ENCODE results near the gene GCH1.
"Not testable (repeated sequence)": the region's sequence is repeated elsewhere in the genome, so short reads cannot be mapped to it uniquely, and the experiment has no call there.

The GCH1 gene

DNA sequence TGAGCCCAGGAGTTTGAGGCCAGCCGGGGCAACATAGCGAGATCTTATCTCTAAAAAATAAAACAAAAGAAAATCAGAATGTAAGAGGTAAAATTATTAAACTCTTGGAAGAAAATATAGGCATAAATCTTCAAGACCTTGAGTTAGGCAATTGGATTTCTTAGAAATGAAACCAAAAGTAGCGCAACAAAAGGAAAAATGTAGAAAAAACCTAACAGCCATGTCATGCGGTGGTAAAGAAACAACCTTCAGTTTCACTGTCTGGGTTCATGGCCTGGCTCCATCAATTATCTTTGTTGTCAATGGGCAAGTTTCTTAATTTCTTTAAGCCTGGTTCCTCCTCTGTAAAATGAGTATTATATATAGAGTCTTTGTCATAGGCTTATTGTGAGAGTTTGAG is 5.6 kb upstream of the GCH1 start:
- DNase-seq (ENCODE audit: low read depth): no peak

- DNase-seq (ENCODE audit: low read depth): no peak
These were observed 3.4 kb upstream of the GCH1 start for GRCh38 chr14:54906075-54906474.

DNA sequence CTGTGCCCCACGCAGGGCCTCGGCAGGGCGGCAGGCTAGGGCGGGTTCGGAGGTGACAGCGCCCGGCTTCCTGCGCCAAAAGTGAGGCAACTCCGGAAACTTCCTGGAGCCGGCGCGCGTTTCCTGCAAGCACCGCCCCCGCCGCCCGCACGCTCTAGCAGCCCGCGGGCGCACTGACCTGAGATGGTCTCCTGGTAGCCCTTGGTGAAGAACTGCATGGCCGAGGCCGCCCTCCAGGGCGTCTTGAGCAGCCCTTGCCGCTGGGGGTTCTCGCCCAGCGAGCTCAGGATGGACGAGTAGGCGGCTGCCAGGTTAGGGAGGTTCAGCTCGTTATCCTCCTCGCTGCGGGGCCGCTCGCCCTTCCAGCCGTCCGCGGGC is 494 bp downstream of the GCH1 start:
- DNase-seq (ENCODE audit: low read depth): peak; percentile 65

DNA sequence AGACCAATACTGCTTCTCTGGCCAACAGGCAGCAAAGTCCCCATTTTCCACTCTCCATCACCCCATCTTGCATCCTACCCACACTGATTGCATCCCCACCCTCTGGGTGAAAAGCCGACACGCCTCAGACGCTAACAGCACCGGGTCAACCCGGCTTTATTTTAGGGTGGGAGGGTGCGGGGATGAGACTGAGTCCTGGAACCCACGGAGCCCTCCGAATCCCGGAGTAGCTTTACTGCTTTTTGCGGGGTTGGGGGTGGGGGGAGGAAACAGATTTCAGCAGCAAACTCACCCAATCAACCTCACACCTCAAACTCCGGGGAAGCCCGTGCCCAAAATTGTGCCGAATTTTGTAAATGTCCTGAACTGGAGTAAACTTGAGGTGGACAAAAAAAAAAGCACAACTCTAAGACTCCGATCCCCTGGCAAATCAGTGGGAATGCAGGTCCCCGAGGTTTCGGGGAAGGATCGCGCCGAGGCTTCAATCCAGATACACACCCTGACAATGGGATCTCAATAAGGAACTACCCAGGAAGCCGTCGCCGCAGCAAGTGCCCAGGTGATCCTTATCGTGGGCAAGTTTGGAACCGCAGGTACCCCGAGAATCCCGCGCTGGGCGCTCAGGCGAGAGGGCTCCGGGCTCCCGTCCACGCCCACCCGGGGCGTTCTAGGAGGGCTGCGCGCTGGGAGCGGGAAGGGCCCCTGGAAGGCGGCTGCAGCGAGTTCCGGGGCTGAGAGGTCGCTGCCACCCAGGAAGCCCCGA is 1.1 kb downstream of the GCH1 start:
- DNase-seq (ENCODE audit: low read depth): peak; percentile 4

DNA sequence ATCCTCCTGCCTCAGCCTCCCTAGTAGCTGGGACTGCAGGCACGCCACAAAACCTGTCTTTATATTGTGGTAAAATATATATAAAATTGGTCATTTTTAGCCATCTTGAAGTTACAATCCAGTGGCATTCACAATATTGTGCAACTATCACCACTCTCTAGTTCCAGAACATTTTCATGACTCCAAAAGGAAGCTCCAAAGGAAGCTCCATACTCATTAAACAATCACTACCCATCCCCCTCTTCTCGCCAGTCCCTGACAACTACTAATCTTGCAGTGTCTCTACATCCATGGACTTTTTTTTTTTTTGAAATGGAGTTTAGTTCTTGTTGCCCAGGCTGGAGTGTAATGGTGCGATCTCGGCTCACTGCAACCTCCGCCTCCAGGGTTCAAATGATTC is 3.1 kb downstream of the GCH1 start:
- DNase-seq (ENCODE audit: low read depth): no peak

DNA sequence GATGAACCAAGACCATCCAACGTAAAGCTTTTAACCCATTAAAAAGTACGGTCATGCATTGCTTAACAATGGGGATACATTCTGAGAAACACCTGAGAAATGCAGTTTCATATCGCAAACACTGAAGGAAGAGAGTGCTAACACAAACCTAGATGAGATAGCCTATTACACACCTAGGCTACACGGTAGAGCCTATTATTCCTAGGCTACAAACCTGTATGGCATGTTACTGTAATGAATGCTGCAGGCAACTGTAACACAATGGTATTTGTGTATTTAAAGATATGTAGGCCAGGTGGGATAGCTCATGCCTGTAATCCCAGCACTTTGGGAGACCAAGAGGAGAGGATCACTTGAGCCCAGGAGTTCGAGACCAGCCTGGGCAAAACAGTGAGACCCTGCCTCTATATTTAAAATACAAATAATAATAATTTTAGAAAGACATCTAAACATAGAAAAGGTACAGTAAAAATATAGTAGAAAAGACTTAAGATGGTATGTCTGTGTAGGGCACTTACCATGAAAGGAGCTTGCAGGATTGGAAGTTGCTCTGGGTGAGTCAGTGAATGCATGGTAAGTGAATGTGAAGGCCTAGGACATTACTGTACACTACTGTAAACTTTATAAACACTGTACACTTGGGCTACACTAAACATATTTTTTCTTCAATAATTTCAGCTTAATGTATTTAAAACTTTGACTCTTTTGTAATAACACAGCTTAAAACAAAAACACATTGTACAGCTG is 4.6 kb downstream of the GCH1 start:
- not testable (repeated sequence) for DNase-seq (ENCODE audit: low read depth)

GRCh38 chr14:54895683-54896082 is 6.9 kb downstream of the GCH1 start:
- DNase-seq (ENCODE audit: low read depth): no peak

DNA sequence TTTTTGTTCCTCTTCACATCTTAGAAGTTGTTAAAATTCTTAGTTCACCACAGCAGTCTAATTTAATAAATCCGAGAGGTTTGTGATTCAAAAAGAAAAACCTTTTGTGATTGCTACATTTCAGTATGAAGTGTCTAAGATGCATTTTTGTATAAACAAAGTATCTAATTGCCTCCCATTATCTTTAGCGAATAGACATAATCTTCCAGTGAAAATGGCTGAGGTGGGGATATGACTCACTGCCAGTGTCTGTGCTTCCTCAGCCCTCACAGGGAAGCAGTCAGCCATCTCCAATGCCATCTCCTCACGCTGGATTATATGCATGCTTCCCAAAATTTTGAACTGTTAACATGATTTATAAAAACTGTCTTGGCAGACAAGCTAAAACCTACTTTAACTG is 7.6 kb downstream of the GCH1 start:
- no peak for DNase-seq (ENCODE audit: low read depth)

- no peak for DNase-seq (ENCODE audit: low read depth)
These were observed 9.4 kb downstream of the GCH1 start for GRCh38 chr14:54893151-54893760.

GRCh38 chr14:54891471-54892245 is 11.0 kb downstream of the GCH1 start:
- DNase-seq (ENCODE audit: low read depth): no peak

DNA sequence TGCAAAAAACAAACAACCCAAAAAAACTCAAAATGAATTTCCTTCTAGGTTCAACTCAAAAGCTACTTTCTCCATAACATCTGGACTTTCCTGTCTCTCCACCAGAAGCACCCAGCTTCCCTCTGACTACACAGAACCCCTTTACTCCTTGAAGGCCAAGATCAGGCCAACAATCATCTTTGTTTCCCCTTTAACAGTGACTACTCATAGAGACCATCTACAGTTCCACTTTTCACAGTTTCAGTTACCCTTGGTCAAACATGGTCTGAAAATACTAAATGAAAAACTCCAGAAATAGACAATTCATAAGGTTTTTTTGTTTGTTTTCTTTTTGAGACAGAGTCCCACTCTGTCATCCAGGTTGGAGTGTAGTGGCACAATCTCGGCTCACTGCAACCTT is 11.8 kb downstream of the GCH1 start:
- no peak for DNase-seq (ENCODE audit: low read depth)

DNA sequence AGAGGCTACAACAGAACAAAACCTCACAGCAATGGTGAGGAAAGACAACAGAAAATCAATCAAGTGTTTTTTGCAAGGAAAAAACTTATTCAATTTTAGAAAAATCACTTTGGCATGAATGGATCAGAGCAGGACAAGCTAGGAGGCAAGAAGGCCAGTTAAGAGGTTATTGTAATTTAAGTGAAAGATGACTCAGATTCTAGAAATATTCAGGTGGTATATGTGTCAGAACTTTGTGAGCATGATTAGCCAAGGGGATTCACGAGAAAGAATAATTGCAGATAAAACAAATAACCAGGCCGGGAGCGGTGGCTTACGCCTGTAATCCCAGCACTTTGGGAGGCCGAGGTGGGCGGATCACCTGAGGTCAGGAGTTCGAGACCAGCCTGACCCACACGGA is 12.7 kb downstream of the GCH1 start:
- no peak for DNase-seq (ENCODE audit: low read depth)

- no peak for DNase-seq (ENCODE audit: low read depth)
These were observed 20.1 kb downstream of the GCH1 start for GRCh38 chr14:54882521-54882920.

DNA sequence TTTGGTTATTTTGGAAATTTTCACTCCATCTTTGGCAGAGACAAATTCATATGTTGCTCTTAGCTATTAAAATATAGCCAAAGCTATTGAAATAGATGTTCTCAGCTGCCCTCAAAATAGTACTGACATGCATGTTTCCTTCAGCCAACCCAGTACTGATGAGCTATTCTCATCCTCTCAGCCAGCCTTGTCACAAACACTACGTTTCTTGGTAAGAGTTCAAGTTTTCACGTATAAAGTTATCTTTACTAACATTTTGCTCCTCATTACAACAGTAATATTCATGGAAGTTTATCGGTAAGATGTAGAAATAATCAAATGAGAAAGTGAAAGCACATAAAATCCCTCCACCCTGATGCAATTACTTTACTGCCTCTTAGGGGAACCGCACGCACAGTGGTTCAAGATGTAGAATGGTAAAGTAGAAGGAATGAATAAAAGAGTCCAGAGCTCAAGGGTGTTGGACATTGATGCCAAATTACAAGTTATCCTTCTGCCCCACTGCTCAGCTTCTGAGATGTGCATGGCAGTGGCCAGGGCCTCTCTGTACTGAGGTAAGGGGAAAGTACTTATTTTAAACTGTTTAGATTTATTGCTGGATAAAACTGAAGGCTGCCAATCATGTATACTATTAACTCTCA is 20.7 kb downstream of the GCH1 start:
- DNase-seq (ENCODE audit: low read depth): no peak

DNA sequence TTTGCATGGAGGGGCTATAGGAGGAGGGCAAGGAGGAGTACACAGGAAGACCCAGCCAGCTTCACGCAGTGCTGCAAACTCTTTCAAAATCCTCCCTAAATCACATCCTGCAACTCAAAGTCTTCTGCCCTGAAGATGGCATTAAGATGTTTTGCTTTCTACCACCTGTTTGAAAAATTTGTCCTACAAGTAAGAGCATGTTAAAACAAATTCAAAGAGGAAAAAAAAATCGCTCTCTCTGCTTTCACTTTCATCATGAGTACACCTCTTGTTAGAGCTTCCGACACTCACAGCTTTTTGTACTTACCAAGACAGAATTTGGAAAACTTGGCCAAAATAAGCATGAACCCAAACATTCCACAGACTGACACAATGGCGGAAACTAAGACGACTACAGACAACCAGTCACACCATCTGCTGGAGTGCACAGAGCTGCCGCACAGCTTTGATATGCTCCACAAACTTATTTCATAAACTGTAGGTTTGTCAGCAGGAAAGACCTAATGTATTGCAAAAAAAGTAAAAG is 21.3 kb downstream of the GCH1 start:
- DNase-seq (ENCODE audit: low read depth): no peak

- no peak for DNase-seq (ENCODE audit: low read depth)
These were observed 25.0 kb downstream of the GCH1 start for GRCh38 chr14:54877703-54878021.

GRCh38 chr14:54877015-54877702 is 25.5 kb downstream of the GCH1 start:
- DNase-seq (ENCODE audit: low read depth): no peak

DNA sequence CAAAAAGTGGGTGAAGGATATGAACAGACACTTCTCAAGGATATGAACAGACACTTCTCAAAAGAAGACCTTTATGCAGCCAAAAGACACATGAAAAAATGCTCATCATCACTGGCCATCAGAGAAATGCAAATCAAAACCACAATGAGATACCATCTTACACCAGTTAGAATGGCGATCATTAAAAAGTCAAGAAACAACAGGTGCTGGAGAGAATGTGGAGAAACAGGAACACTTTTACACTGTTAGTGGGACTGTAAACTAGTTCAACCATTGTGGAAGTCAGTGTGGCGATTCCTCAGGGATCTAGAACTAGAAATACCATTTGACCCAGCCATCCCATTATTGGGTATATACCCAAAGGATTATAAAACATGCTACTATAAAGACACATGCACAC is 27.0 kb downstream of the GCH1 start:
- not testable (repeated sequence) for DNase-seq (ENCODE audit: low read depth)

GRCh38 chr14:54870154-54871090 is 32.2 kb downstream of the GCH1 start:
- not testable (repeated sequence) for DNase-seq (ENCODE audit: low read depth)

DNA sequence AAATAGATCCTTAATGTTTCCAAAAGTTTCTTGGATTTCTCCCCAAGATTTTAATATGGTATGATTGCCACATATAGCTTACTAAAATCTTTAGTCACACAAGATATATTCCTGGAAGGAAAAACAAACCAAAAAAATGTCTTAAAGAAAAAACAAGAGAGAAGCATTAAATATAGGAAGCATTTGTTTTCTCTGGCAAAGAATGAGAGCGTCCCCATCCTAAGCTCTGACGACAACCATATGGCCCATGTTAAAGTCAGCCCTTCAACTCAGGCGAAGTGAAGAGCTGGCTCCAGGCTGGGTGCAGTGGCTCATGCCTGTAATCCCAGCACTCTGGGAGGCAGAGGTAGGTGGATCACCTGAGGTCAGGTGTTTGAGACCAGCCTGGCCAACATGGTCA is 35.6 kb downstream of the GCH1 start:
- no peak for DNase-seq (ENCODE audit: low read depth)

Data from activated gamma-delta T cell treated with anti-CD3 and anti-CD28 coated beads, Interleukin-2, amount 50 U/mL, for 16 hours (primary cell).